ENCODE data around the gene CENPS.

GRCh38 chr1:10421637-10422036, 8.6 kb upstream of the CENPS start:
- TF ChIP-seq CTCF (conservative IDR thresholded peaks at IDR 0.05; ENCODE audit: low read length) (no peak), EZH2phosphoT487 (IDR thresholded peaks at IDR 0.05; ENCODE audit: borderline replicate concordance, low read depth, low read length) (no peak)
